ENCODE results near the gene FCHO2.

GRCh38 chr5:73114044-73114688 is 158.3 kb downstream of the FCHO2 start:
- TF ChIP-seq EZH2 (IDR thresholded peaks at IDR 0.05) (no peak), CTCF (IDR thresholded peaks at IDR 0.05) (no peak)

All from neural progenitor cell (in vitro differentiated cells).